Measurements from ENCODE around the gene SORBS2.

- TF ChIP-seq CTCF (IDR thresholded peaks at IDR 0.05): no peak
- TF ChIP-seq POLR2A (IDR thresholded peaks at IDR 0.05): no peak
Measured at GRCh38 chr4:185657183-185657582, 154.8 kb downstream of the SORBS2 start.

All from thyroid gland (tissue), 4 donors.